Central memory CD8-positive, alpha-beta T cell (primary cell): ENCODE results near the gene GNRH2.
A peak's percentile ranks its signal among the peaks of the same experiment; 100 is the strongest.
"Not testable (repeated sequence)": the region's sequence is repeated elsewhere in the genome, so short reads cannot be mapped to it uniquely, and the experiment has no call there.

ENCODE experiments used
- ATAC-seq: fragments of 150-1000 bp; cut with Tn5 transposase; replicated peaks from 2 replicates; pipeline ENCODE4 v1.10.0; 2022; ENCODE audit warnings: mild to moderate bottlenecking, moderate FRiP score, moderate number of reproducible peaks; ENCODE audit not compliant: poor library complexity, severe bottlenecking; ENCODE audit errors: extremely low read depth
- DNase-seq, 2 donors: peaks; one replicate each; pipeline ENCODE4 v3.0.0; 2021; ENCODE audit warnings: low spot score in 2 of 2
- H3K27ac Mint-ChIP-seq: one replicate; pipeline ENCODE4 v1.8.0; 2022; ENCODE audit warnings: low read depth, mild to moderate bottlenecking, moderate library complexity, mixed read lengths
- H3K27me3 Mint-ChIP-seq: one replicate; pipeline ENCODE4 v1.8.0; 2022; ENCODE audit warnings: mixed read lengths
- H3K36me3 Mint-ChIP-seq: one replicate; pipeline ENCODE4 v1.8.0; 2022; ENCODE audit warnings: mild to moderate bottlenecking, moderate library complexity, mixed read lengths; ENCODE audit not compliant: insufficient read depth
- H3K4me1 Mint-ChIP-seq: one replicate; pipeline ENCODE4 v1.8.0; 2022; ENCODE audit warnings: mixed read lengths
- H3K4me3 Mint-ChIP-seq: one replicate; pipeline ENCODE4 v1.8.0; 2022; ENCODE audit warnings: mild to moderate bottlenecking, moderate library complexity, mixed read lengths
- H3K9me3 Mint-ChIP-seq: one replicate; pipeline ENCODE4 v1.8.0; 2022; ENCODE audit warnings: mixed read lengths

Gene GNRH2

GRCh38 chr20:3043322-3043721, at the start of gene GNRH2:
TSS of gene GNRH2 (plus strand) at chr20:3043622. CDS start at chr20:3044415, 793 bp downstream.
- Mint-ChIP-seq H3K4me1 (peaks cover 15% of the 10 kb centered on the region), H3K27me3 (no peaks in the 10 kb centered on the region), H3K4me3 (no peak within 1 kb of the TSS), H3K9me3 (no peaks in the 10 kb centered on the region), H3K27ac (no peak within 1 kb of the TSS), H3K36me3 (peaks cover 33% of the 10 kb centered on the region)
- DNase-seq: no peak
- no peak for ATAC-seq

GRCh38 chr20:2995796-2996195, 47.6 kb upstream of the GNRH2 start:
- ATAC-seq (no peak), DNase-seq (no peak)
- Mint-ChIP-seq H3K27me3 (no peaks in the 10 kb centered on the region), H3K36me3 (peaks cover 40% of the 10 kb centered on the region), H3K9me3 (no peaks in the 10 kb centered on the region), H3K4me3 (no peak overlapping the region), H3K27ac (no peak overlapping the region), H3K4me1 (no peaks in the 10 kb centered on the region)

- no peaks in the 10 kb centered on the region for H3K9me3 Mint-ChIP-seq
- H3K36me3 Mint-ChIP-seq: peaks cover 20% of the 10 kb centered on the region
- no peaks in the 10 kb centered on the region for H3K4me1 Mint-ChIP-seq
- peak overlapping the region; percentile 11 for H3K27ac Mint-ChIP-seq
- H3K27me3 Mint-ChIP-seq: no peaks in the 10 kb centered on the region
- H3K4me3 Mint-ChIP-seq: no peak overlapping the region
- DNase-seq (no peak), ATAC-seq (no peak)
Measured at GRCh38 chr20:2998728-2999127, 44.7 kb upstream of the GNRH2 start.

GRCh38 chr20:3000852-3001523, 42.4 kb upstream of the GNRH2 start:
- no peak for DNase-seq
- Mint-ChIP-seq H3K4me3 (no peak overlapping the region), H3K9me3 (no peaks in the 10 kb centered on the region), H3K4me1 (no peaks in the 10 kb centered on the region), H3K27ac (no peak overlapping the region), H3K27me3 (no peaks in the 10 kb centered on the region), H3K36me3 (peaks cover 17% of the 10 kb centered on the region)
- no peak for ATAC-seq

- peaks cover 27% of the 10 kb centered on the region for H3K36me3 Mint-ChIP-seq
- H3K4me3 Mint-ChIP-seq: no peak overlapping the region
- DNase-seq (no peak), ATAC-seq (no peak)
- no peak overlapping the region for H3K27ac Mint-ChIP-seq
- H3K9me3 Mint-ChIP-seq: no peaks in the 10 kb centered on the region
- no peaks in the 10 kb centered on the region for H3K4me1 Mint-ChIP-seq
- no peaks in the 10 kb centered on the region for H3K27me3 Mint-ChIP-seq
Measured at GRCh38 chr20:3003416-3003815, 40.0 kb upstream of the GNRH2 start.

GRCh38 chr20:3010985-3011723, 32.3 kb upstream of the GNRH2 start:
- Mint-ChIP-seq H3K4me3 (no peak overlapping the region), H3K36me3 (peaks cover 36% of the 10 kb centered on the region)

GRCh38 chr20:3011752-3012151, 31.7 kb upstream of the GNRH2 start:
- H3K4me3 Mint-ChIP-seq: no peak overlapping the region
- no peaks in the 10 kb centered on the region for H3K4me1 Mint-ChIP-seq
- DNase-seq (no peak), ATAC-seq (no peak)
- H3K36me3 Mint-ChIP-seq: peaks cover 37% of the 10 kb centered on the region
- H3K27ac Mint-ChIP-seq: peak overlapping the region; percentile 29
- no peaks in the 10 kb centered on the region for H3K9me3 Mint-ChIP-seq
- H3K27me3 Mint-ChIP-seq: no peaks in the 10 kb centered on the region

More at GRCh38 chr20:3010985-3011723, 32.3 kb upstream of the GNRH2 start:
- H3K27me3 Mint-ChIP-seq: no peaks in the 10 kb centered on the region
- H3K4me1 Mint-ChIP-seq: no peaks in the 10 kb centered on the region
- ATAC-seq: no peak
- no peaks in the 10 kb centered on the region for H3K9me3 Mint-ChIP-seq
- peak overlapping the region; percentile 29 for H3K27ac Mint-ChIP-seq
- DNase-seq: no peak

GRCh38 chr20:3013771-3014170, 29.7 kb upstream of the GNRH2 start:
- Mint-ChIP-seq H3K27ac (no peak overlapping the region), H3K4me1 (no peaks in the 10 kb centered on the region), H3K9me3 (no peaks in the 10 kb centered on the region), H3K36me3 (peaks cover 34% of the 10 kb centered on the region), H3K4me3 (no peak overlapping the region), H3K27me3 (no peaks in the 10 kb centered on the region)
- no peak for ATAC-seq
- no peak for DNase-seq

GRCh38 chr20:3014179-3014578, 29.2 kb upstream of the GNRH2 start:
- H3K36me3 Mint-ChIP-seq: peaks cover 31% of the 10 kb centered on the region

GRCh38 chr20:3014662-3015061, 28.8 kb upstream of the GNRH2 start:
- H3K36me3 Mint-ChIP-seq: peaks cover 28% of the 10 kb centered on the region
- no peaks in the 10 kb centered on the region for H3K27me3 Mint-ChIP-seq
- H3K4me3 Mint-ChIP-seq: no peak overlapping the region
- no peak for DNase-seq
- ATAC-seq: no peak
- H3K27ac Mint-ChIP-seq: peak overlapping the region; percentile 59
- no peaks in the 10 kb centered on the region for H3K4me1 Mint-ChIP-seq
- no peaks in the 10 kb centered on the region for H3K9me3 Mint-ChIP-seq

More at GRCh38 chr20:3014179-3014578, 29.2 kb upstream of the GNRH2 start:
- Mint-ChIP-seq H3K27ac (no peak overlapping the region), H3K4me3 (no peak overlapping the region), H3K27me3 (no peaks in the 10 kb centered on the region), H3K9me3 (no peaks in the 10 kb centered on the region), H3K4me1 (no peaks in the 10 kb centered on the region)
- ATAC-seq: no peak
- no peak for DNase-seq

- H3K27ac Mint-ChIP-seq: peak overlapping the region; percentile 59
- H3K27me3 Mint-ChIP-seq, H3K9me3 Mint-ChIP-seq, H3K4me3 Mint-ChIP-seq, DNase-seq, ATAC-seq, H3K4me1 Mint-ChIP-seq: not testable (repeated sequence)
- peaks cover 29% of the 10 kb centered on the region for H3K36me3 Mint-ChIP-seq
Measured at GRCh38 chr20:3015302-3015701, 28.1 kb upstream of the GNRH2 start.

- no peak for DNase-seq
- no peak for ATAC-seq
- no peak overlapping the region for H3K4me3 Mint-ChIP-seq
- no peaks in the 10 kb centered on the region for H3K9me3 Mint-ChIP-seq
- no peak overlapping the region for H3K27ac Mint-ChIP-seq
- H3K4me1 Mint-ChIP-seq: no peaks in the 10 kb centered on the region
- H3K36me3 Mint-ChIP-seq: peaks cover 59% of the 10 kb centered on the region
- H3K27me3 Mint-ChIP-seq: no peaks in the 10 kb centered on the region
Measured at GRCh38 chr20:3021327-3021726, 22.1 kb upstream of the GNRH2 start.

GRCh38 chr20:3021777-3022176, 21.6 kb upstream of the GNRH2 start:
- no peaks in the 10 kb centered on the region for H3K27me3 Mint-ChIP-seq
- H3K36me3 Mint-ChIP-seq: peaks cover 59% of the 10 kb centered on the region
- DNase-seq (no peak), ATAC-seq (no peak)
- no peaks in the 10 kb centered on the region for H3K4me1 Mint-ChIP-seq
- no peaks in the 10 kb centered on the region for H3K9me3 Mint-ChIP-seq
- H3K4me3 Mint-ChIP-seq: no peak overlapping the region
- no peak overlapping the region for H3K27ac Mint-ChIP-seq
